Hepatocyte (in vitro differentiated cells): ENCODE measurements around the gene MACROD2. TPM values are rescaled to one million over a fixed set of nuclear protein-coding genes. Genes with fewer than 3 reads are reported as not detected.

ENCODE experiments used
- DNase-seq: peaks from one replicate; pipeline ENCODE4 v3.0.0-alpha.2; 2016; ENCODE audit warnings: low spot score
- H2AFZ ChIP-seq: fragments of 200-600 bp; sonication (generic); 2 replicates; pipeline ENCODE4 v1.6.0; 2016; ENCODE audit warnings: antibody characterized with exemption, mild to moderate bottlenecking
- H3K27ac ChIP-seq: fragments of 200-600 bp; sonication (generic); 2 replicates; pipeline ENCODE4 v1.5.1; 2016; ENCODE audit warnings: mild to moderate bottlenecking
- H3K27me3 ChIP-seq: fragments of 200-600 bp; sonication (generic); 2 replicates; pipeline ENCODE4 v1.6.1; 2016
- H3K36me3 ChIP-seq: fragments of 200-600 bp; sonication (generic); replicated peaks from 2 replicates; pipeline ENCODE4 v1.5.1; 2016; ENCODE audit warnings: low read depth; ENCODE audit not compliant: insufficient read depth
- H3K4me1 ChIP-seq: fragments of 200-600 bp; sonication (generic); 2 replicates; pipeline ENCODE4 v1.5.1; 2016; ENCODE audit warnings: mild to moderate bottlenecking, moderate library complexity; ENCODE audit not compliant: insufficient read depth
- H3K4me2 ChIP-seq: fragments of 200-600 bp; sonication (generic); 2 replicates; pipeline ENCODE4 v1.6.0; 2016
- H3K4me3 ChIP-seq: fragments of 200-600 bp; sonication (generic); 2 replicates; pipeline ENCODE4 v1.5.1; 2016; ENCODE audit warnings: mild to moderate bottlenecking
- H3K79me2 ChIP-seq: fragments of 200-600 bp; sonication (generic); 2 replicates; pipeline ENCODE4 v1.6.0; 2017; ENCODE audit warnings: mild to moderate bottlenecking
- H3K9me2 ChIP-seq: fragments of 200-600 bp; sonication (generic); replicated peaks from 2 replicates; pipeline ENCODE4 v1.6.0; 2017; ENCODE audit warnings: mild to moderate bottlenecking; ENCODE audit not compliant: insufficient read depth
- H3K9me3 ChIP-seq: fragments of 200-600 bp; sonication (generic); 2 replicates; pipeline ENCODE4 v1.5.1; 2016; ENCODE audit warnings: low read depth, mild to moderate bottlenecking
- H4K20me1 ChIP-seq: fragments of 200-600 bp; sonication (generic); 2 replicates; pipeline ENCODE4 v1.6.0; 2016; ENCODE audit warnings: mild to moderate bottlenecking; ENCODE audit not compliant: insufficient read depth, poor library complexity, severe bottlenecking
- CTCF ChIP-seq: fragments of 200-600 bp; sonication (generic); IDR thresholded peaks from 2 replicates; pipeline ENCODE4 v1.5.1; 2016; ENCODE audit warnings: antibody characterized with exemption, mild to moderate bottlenecking; ENCODE audit not compliant: poor library complexity
- EZH2 ChIP-seq: fragments of 200-600 bp; sonication (generic); IDR thresholded peaks from 2 replicates; pipeline ENCODE4 v1.6.1; 2016; ENCODE audit warnings: antibody characterized with exemption, mild to moderate bottlenecking, borderline replicate concordance
- EZH2phosphoT487 ChIP-seq: fragments of 200-600 bp; sonication (generic); IDR thresholded peaks from one replicate; pipeline ENCODE4 v1.6.1; 2018; ENCODE audit warnings: antibody characterized with exemption, mild to moderate bottlenecking, low read depth, moderate library complexity; ENCODE audit not compliant: unreplicated experiment, severe bottlenecking
- WGBS: methylation state at CpG from one replicate; pipeline ENCODE4 v1.1.6; 2016; ENCODE audit warnings: low lambda C conversion rate; ENCODE audit errors: missing lambda C conversion rate; 5-methylcytosine and 5-hydroxymethylcytosine counted together
- polyA plus RNA-seq: library from polyadenylated mRNA; unstranded; fragments of >200 nt; fragmentation: Nextera tagmentation; extraction: Ambion mirVana; gene quantifications from 2 replicates; pipeline ENCODE4 v1.2.1, GENCODE V29; 2016
- total RNA-seq: library from RNA; depleted of rRNA; stranded (reverse); fragments of >200 nt; gene quantifications from 2 replicates; pipeline ENCODE4 v1.2.3, GENCODE V29; 2014

Gene MACROD2
- total and polyA plus RNA-seq, 2 experiments from 2014 or later: 2.4 to 3.1 TPM

DNA sequence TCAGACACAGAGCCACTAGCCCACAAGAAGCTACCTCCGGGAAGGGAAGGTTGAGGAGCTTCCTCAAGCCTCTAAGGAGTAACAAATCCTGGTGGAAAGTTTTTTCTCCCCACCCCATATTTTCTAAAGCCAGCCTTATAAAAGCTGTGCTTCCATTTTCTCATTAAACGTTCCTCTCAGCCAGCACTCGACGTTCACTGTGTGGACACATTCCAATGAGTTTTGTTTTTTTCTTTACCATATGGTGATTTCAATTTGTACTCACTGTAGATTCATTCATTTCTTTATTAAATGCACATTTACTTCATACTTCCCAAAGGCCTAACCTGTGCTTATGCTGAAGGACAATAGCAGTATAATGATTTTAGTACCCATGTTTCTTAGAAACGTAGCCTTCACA is 536.5 kb downstream of the MACROD2 start:
- H4K20me1 ChIP-seq: no peaks in the 10 kb centered on the region
- H3K4me3 ChIP-seq: no peak overlapping the region
- no peaks in the 10 kb centered on the region for H3K9me3 ChIP-seq
- TF ChIP-seq EZH2 (no peak), CTCF (no peak), EZH2phosphoT487 (no peak)
- no peak overlapping the region for H3K4me2 ChIP-seq
- WGBS: 69% methylated on average over 5 of the region's 5 CpGs
- no peaks in the 10 kb centered on the region for H3K4me1 ChIP-seq
- H3K27me3 ChIP-seq: no peaks in the 10 kb centered on the region
- H3K36me3 ChIP-seq: no peaks in the 10 kb centered on the region
- no peak overlapping the region for H2AFZ ChIP-seq
- no peaks in the 10 kb centered on the region for H3K9me2 ChIP-seq
- no peaks in the 10 kb centered on the region for H3K79me2 ChIP-seq
- no peak overlapping the region for H3K27ac ChIP-seq
- DNase-seq: no peak

GRCh38 chr20:14536738-14537137 is 541.4 kb downstream of the MACROD2 start:
- H3K4me3 ChIP-seq: no peak overlapping the region
- H4K20me1 ChIP-seq: no peaks in the 10 kb centered on the region
- TF ChIP-seq CTCF (no peak), EZH2 (no peak), EZH2phosphoT487 (no peak)
- no peaks in the 10 kb centered on the region for H3K9me3 ChIP-seq
- no peaks in the 10 kb centered on the region for H3K36me3 ChIP-seq
- H3K4me2 ChIP-seq: no peak overlapping the region
- DNase-seq: no peak
- no peaks in the 10 kb centered on the region for H3K79me2 ChIP-seq
- 93% methylated on average over 1 of the region's 1 CpG for WGBS
- H3K9me2 ChIP-seq: no peaks in the 10 kb centered on the region
- H2AFZ ChIP-seq: no peak overlapping the region
- no peaks in the 10 kb centered on the region for H3K27me3 ChIP-seq
- no peaks in the 10 kb centered on the region for H3K4me1 ChIP-seq
- no peak overlapping the region for H3K27ac ChIP-seq

DNA sequence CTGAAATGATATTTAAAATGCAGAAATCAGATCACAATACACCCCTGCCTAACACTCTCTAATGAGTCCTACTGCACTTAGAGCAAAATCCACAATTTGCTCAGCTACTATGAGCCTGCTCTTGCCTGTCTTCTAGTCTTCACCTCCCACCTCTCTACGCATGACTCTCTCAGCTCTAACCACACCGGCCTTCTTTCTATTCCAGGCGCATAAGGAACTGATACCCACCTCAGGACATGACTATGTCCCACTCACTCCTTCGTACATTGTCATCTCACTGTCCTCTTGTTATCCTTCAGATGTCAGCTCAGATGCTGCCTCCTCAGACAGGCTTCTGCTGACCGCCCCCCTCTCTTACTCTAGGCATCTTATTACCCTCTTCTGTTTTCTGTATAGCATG is 543.1 kb downstream of the MACROD2 start:
- H3K9me2 ChIP-seq: no peaks in the 10 kb centered on the region
- no peak for TF ChIP-seq EZH2phosphoT487
- TF ChIP-seq EZH2: no peak
- no peak for TF ChIP-seq CTCF

DNA sequence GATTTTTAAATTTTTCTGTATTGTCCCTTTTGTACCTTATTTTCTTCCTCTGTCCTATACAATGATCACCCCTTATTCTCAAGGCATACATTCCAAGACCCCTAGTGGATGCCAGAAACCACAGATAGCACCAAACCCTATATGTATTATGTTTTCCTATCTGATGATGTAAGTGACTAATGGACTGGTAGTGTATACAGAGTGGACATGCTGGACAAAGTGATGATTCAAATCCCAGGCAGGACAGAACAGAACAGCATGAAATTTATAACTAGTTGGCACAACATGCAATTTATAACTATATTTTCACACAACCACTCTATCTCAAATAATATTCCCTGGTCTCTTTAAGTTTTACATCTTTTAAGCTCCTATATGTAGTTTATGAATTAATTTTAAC is 547.7 kb downstream of the MACROD2 start:
- TF ChIP-seq EZH2 (no peak), EZH2phosphoT487 (no peak), CTCF (no peak)

More for the DNA sequence above, 543.1 kb downstream of the MACROD2 start:
- Histone ChIP-seq H3K36me3 (no peaks in the 10 kb centered on the region), H3K9me3 (no peaks in the 10 kb centered on the region), H2AFZ (no peak overlapping the region), H3K27me3 (no peaks in the 10 kb centered on the region), H3K4me3 (no peak overlapping the region), H3K4me1 (no peaks in the 10 kb centered on the region), H3K4me2 (no peak overlapping the region), H3K27ac (no peak overlapping the region), H4K20me1 (no peaks in the 10 kb centered on the region), H3K79me2 (no peaks in the 10 kb centered on the region)
- no peak for DNase-seq
- 89% methylated on average over 5 of the region's 5 CpGs for WGBS

More for the DNA sequence above, 547.7 kb downstream of the MACROD2 start:
- H3K4me2 ChIP-seq: no peak overlapping the region
- no peaks in the 10 kb centered on the region for H3K9me2 ChIP-seq
- no peak overlapping the region for H3K27ac ChIP-seq
- no peak for DNase-seq
- no peak overlapping the region for H2AFZ ChIP-seq
- H3K4me3 ChIP-seq: no peak overlapping the region
- no peaks in the 10 kb centered on the region for H4K20me1 ChIP-seq
- H3K36me3 ChIP-seq: no peaks in the 10 kb centered on the region
- H3K9me3 ChIP-seq: no peaks in the 10 kb centered on the region
- H3K79me2 ChIP-seq: no peaks in the 10 kb centered on the region
- no peaks in the 10 kb centered on the region for H3K4me1 ChIP-seq
- no peaks in the 10 kb centered on the region for H3K27me3 ChIP-seq
